ENCODE measurements around the gene HMOX2.

Gene HMOX2

DNA sequence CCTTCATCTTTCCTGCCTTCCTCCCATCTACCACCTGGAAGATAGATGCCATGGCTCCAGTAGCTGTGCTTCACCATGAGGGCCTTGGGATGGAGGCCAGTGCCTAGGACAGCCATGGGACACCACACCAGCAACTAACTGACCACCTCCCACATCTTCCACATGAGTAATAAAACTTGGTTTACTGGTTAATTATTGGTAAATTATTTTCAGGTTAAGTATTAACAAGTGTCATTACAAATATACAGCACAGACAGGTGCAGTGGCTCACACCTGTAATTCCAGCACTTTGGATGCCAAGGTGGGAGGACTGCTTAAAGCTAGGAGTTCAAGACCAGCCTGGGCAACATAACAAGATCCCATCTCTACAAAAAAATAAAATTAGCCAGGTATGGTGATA is 48.4 kb downstream of the HMOX2 start (continued):
- no peak for TF ChIP-seq TOX (CRISPR knock-in tag; IDR thresholded peaks at IDR 0.05; ENCODE audit: borderline replicate concordance)
- no peak for TF ChIP-seq CSDC2 (CRISPR knock-in tag; IDR thresholded peaks at IDR 0.05)
- no peak for TF ChIP-seq ZC3H10 (CRISPR knock-in tag; IDR thresholded peaks at IDR 0.05)
- TF ChIP-seq TCF4 (CRISPR knock-in tag; IDR thresholded peaks at IDR 0.05; ENCODE audit: borderline replicate concordance): no peak
- TF ChIP-seq ZNF70 (CRISPR knock-in tag; IDR thresholded peaks at IDR 0.05): no peak
- no peak for TF ChIP-seq BACH2 (CRISPR knock-in tag; IDR thresholded peaks at IDR 0.05; ENCODE audit: borderline replicate concordance)
- TF ChIP-seq SNAI2 (CRISPR knock-in tag; IDR thresholded peaks at IDR 0.05): no peak

DNA sequence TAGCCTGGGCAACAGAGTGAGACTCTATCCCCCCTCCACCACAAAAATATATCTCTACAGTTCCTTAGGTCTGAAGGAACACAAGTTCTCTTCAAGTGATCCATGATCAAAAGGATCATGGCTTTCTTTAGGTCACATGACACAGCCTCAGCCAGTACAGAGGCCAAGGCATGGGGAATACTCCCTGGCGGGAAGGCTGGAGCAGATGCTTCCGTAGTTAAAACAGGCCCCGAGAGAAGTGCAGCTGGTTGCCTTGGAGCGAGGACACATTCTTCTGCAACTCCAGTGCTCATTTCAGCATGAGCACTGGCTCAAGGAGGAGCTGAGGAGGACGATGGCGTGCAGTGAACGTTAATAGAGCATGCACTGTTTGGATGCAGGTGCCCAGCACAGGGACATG is 48.9 kb downstream of the HMOX2 start:
- ATAC-seq: no peak
- no peak for TF ChIP-seq CSDC2 (CRISPR knock-in tag; IDR thresholded peaks at IDR 0.05)
- TF ChIP-seq BACH2 (CRISPR knock-in tag; IDR thresholded peaks at IDR 0.05; ENCODE audit: borderline replicate concordance): no peak
- TF ChIP-seq, protein P1, sequence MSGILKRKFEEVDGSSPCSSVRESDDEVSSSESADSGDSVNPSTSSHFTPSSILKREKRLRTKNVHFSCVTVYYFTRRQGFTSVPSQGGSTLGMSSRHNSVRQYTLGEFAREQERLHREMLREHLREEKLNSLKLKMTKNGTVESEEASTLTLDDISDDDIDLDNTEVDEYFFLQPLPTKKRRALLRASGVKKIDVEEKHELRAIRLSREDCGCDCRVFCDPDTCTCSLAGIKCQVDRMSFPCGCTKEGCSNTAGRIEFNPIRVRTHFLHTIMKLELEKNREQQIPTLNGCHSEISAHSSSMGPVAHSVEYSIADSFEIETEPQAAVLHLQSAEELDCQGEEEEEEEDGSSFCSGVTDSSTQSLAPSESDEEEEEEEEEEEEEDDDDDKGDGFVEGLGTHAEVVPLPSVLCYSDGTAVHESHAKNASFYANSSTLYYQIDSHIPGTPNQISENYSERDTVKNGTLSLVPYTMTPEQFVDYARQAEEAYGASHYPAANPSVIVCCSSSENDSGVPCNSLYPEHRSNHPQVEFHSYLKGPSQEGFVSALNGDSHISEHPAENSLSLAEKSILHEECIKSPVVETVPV (CRISPR knock-in tag; IDR thresholded peaks at IDR 0.05): no peak
- TF ChIP-seq ESRRG (CRISPR knock-in tag; IDR thresholded peaks at IDR 0.05): no peak
- no peak for TF ChIP-seq ZFP30 (CRISPR knock-in tag; IDR thresholded peaks at IDR 0.05)
- TF ChIP-seq, protein P2, sequence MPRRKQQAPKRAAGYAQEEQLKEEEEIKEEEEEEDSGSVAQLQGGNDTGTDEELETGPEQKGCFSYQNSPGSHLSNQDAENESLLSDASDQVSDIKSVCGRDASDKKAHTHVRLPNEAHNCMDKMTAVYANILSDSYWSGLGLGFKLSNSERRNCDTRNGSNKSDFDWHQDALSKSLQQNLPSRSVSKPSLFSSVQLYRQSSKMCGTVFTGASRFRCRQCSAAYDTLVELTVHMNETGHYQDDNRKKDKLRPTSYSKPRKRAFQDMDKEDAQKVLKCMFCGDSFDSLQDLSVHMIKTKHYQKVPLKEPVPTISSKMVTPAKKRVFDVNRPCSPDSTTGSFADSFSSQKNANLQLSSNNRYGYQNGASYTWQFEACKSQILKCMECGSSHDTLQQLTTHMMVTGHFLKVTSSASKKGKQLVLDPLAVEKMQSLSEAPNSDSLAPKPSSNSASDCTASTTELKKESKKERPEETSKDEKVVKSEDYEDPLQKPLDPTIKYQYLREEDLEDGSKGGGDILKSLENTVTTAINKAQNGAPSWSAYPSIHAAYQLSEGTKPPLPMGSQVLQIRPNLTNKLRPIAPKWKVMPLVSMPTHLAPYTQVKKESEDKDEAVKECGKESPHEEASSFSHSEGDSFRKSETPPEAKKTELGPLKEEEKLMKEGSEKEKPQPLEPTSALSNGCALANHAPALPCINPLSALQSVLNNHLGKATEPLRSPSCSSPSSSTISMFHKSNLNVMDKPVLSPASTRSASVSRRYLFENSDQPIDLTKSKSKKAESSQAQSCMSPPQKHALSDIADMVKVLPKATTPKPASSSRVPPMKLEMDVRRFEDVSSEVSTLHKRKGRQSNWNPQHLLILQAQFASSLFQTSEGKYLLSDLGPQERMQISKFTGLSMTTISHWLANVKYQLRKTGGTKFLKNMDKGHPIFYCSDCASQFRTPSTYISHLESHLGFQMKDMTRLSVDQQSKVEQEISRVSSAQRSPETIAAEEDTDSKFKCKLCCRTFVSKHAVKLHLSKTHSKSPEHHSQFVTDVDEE (CRISPR knock-in tag; IDR thresholded peaks at IDR 0.05): no peak

DNA sequence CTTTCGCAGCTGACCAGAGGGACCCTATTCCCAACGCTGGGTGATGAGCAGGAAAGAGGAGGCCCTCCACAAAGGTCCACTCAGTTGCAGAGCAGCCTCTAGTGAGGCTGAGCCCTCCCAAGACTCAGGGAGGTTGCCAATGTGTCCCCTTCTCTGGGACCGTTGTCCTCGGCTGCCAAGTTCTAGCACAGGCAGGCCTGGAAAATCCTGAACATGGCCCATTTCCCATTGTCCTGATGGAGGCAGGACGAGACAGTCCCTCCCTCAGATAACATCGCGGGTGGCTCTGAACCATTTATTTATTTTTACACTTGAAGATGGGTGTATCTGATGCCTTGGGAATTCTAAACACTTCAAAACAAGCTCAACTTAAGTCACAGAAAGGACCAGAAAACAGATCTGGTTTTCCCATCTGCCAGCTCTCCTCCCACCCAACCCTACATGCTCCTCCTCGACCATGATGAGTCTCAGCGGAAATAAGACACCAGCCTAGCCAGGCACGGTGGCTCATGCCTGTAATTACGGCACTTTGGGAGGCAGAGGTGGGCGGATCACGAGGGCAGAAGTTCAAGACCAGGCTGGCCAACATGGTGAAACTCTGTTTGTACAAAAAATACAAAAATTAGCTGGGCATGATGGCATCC is 49.6 kb downstream of the HMOX2 start:
- TF ChIP-seq ZC3H10 (CRISPR knock-in tag; IDR thresholded peaks at IDR 0.05): no peak
- TF ChIP-seq SNAI2 (CRISPR knock-in tag; IDR thresholded peaks at IDR 0.05): no peak
- no peak for TF ChIP-seq ESRRG (CRISPR knock-in tag; IDR thresholded peaks at IDR 0.05)
- TF ChIP-seq, protein P1 (CRISPR knock-in tag; IDR thresholded peaks at IDR 0.05): no peak
- TF ChIP-seq ZFP30 (CRISPR knock-in tag; IDR thresholded peaks at IDR 0.05): no peak
- TF ChIP-seq, protein P2 (CRISPR knock-in tag; IDR thresholded peaks at IDR 0.05): no peak
- no peak for TF ChIP-seq ZNF565 (CRISPR knock-in tag; conservative IDR thresholded peaks at IDR 0.05; ENCODE audit: low read depth)
- no peak for TF ChIP-seq ARNTL (CRISPR knock-in tag; IDR thresholded peaks at IDR 0.05; ENCODE audit: borderline replicate concordance, low read depth)
- TF ChIP-seq, protein P3, sequence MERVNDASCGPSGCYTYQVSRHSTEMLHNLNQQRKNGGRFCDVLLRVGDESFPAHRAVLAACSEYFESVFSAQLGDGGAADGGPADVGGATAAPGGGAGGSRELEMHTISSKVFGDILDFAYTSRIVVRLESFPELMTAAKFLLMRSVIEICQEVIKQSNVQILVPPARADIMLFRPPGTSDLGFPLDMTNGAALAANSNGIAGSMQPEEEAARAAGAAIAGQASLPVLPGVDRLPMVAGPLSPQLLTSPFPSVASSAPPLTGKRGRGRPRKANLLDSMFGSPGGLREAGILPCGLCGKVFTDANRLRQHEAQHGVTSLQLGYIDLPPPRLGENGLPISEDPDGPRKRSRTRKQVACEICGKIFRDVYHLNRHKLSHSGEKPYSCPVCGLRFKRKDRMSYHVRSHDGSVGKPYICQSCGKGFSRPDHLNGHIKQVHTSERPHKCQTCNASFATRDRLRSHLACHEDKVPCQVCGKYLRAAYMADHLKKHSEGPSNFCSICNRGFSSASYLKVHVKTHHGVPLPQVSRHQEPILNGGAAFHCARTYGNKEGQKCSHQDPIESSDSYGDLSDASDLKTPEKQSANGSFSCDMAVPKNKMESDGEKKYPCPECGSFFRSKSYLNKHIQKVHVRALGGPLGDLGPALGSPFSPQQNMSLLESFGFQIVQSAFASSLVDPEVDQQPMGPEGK (CRISPR knock-in tag; IDR thresholded peaks at IDR 0.05; ENCODE audit: borderline replicate concordance): no peak
- no peak for TF ChIP-seq RARB (CRISPR knock-in tag; IDR thresholded peaks at IDR 0.05)

More for the DNA sequence above, 49.6 kb downstream of the HMOX2 start:
- ATAC-seq: no peak

All from SK-N-SH treated with all-trans-retinoic acid at 6 μM for 48 hours (cell line).